SIG-M5 treated with dmso at 0.1 percent for 504 hours (cell line): Measurements from ENCODE around the gene STEAP3.

ENCODE experiments used
- DNase-seq: peaks from one replicate; lab custom pipeline; 2025; ENCODE audit not compliant: unreplicated experiment; lab: John Stamatoyannopoulos, UW

STEAP3 gene

GRCh38 chr2:119245841-119246230 lies 22.2 kb downstream of the STEAP3 start:
- DNase-seq, result no peak

GRCh38 chr2:119246884-119247843 lies 23.5 kb downstream of the STEAP3 start:
- DNase-seq, result no peak

DNA sequence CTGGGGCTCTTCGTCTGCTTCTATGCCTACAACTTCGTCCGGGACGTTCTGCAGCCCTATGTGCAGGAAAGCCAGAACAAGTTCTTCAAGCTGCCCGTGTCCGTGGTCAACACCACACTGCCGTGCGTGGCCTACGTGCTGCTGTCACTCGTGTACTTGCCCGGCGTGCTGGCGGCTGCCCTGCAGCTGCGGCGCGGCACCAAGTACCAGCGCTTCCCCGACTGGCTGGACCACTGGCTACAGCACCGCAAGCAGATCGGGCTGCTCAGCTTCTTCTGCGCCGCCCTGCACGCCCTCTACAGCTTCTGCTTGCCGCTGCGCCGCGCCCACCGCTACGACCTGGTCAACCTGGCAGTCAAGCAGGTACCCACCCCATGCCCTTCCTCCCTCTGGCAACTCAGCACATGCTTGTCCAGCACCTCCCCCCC lies 24.2 kb downstream of the STEAP3 start:
- no peak for DNase-seq

GRCh38 chr2:119248311-119248710 lies 24.7 kb downstream of the STEAP3 start:
- no peak for DNase-seq

GRCh38 chr2:119248751-119249150 lies 25.1 kb downstream of the STEAP3 start:
- DNase-seq, result no peak

GRCh38 chr2:119249311-119249710 lies 25.7 kb downstream of the STEAP3 start:
- DNase-seq, result no peak

DNA sequence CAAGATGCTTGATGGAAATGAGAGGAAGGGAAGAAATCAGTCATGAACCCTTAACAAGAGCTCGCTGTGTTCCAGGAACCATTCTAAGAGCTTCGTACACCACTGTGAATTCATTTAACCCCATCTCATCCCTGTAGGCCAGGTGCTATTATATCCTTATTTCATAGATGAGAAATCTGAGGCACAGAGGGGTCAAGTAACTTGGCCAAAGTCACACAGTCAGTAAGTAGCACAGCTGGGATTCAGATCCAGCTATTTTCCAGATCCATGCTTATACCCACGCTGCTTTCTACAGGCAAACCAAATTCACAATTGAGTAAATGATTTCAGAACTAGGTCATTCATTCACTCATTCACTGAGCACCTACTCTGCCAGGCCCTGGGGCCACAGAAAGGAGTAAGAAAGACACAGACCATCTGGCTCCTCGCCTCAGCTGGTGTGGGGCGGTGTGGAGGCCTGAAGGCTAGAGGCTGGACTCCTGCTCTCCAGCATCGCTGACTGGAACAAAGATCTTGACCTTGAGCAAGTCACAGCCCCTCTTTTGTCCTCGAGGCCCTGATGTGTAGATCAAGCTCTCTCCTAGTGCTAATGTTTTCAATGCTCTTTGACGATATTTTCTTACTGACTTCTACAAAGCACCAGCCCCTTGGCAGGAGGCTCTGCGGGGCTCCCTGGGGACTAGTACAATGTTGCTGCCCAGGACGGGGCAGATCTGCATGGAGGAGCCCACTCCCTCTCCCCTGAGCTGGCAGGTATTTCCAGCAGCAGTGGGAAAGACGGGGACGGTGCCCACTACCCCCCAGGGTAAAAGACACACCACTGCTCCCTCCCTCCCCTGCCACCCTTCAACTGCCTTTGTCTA lies 26.5 kb downstream of the STEAP3 start:
- no peak for DNase-seq

GRCh38 chr2:119250718-119251290 lies 27.2 kb downstream of the STEAP3 start:
- DNase-seq, result no peak

DNA sequence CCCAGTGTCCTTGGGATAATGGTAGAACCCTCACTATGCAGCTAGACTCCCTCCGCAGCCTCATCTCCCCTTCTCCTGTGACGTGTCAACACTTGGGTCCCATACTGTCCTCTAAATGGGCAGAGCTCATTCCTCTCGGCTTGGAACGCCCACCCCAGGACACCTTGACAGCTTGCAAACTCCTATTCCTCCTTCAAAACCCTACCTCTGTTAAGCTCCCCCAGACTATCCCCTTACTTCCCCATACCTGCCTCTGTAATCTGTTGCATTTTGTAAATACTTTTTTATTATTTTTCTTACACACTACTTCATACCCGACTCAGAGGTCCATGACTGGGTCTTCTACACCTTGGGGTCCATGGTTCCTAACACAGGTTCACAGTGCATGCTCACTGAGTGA lies 28.0 kb downstream of the STEAP3 start:
- no peak for DNase-seq

DNA sequence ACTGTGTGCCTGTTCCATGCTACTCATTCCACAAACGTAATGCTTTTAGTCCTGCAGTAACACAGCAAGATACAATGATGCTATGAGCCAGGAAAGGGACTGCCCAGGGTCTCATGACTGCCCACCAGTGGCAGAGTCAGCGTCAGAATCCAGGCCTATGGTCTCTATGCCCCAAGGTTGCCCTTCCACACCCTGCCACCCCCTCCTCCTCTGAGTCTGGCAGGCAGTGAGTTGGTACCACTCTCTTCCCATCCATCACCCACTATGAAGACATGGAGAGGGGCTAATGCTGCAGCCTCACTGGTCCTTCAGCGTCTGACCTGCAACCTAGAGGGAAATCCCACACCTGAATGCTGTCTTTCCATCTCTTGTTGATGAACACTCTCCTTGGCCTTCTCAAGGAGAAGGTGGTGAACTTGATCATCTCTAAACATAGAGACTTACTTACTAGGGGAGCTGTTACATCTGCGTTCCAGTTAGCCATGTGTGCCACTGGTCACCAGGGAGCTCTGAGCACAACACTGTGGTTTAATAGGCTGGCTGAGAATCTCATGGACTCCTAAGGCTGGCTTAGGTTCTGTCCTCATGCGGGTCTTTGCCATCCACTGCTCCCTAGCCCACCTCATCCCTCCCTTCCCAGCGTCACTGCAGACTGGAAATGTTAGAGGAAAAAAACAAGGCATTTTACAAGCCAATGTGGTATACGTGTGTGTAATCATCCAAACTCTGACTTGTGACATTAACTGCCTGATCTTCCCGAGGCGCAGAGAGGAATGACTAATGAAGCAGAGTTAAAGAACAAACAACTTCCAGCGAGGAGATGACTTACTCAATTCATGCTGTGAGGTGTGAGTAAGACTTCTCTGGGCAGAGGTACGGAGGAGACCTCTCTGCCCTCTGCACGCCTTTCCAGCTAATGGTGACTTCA lies 28.8 kb downstream of the STEAP3 start:
- DNase-seq, result no peak

- DNase-seq, result no peak
Observed at GRCh38 chr2:119253114-119253702, 29.6 kb downstream of the STEAP3 start.

DNA sequence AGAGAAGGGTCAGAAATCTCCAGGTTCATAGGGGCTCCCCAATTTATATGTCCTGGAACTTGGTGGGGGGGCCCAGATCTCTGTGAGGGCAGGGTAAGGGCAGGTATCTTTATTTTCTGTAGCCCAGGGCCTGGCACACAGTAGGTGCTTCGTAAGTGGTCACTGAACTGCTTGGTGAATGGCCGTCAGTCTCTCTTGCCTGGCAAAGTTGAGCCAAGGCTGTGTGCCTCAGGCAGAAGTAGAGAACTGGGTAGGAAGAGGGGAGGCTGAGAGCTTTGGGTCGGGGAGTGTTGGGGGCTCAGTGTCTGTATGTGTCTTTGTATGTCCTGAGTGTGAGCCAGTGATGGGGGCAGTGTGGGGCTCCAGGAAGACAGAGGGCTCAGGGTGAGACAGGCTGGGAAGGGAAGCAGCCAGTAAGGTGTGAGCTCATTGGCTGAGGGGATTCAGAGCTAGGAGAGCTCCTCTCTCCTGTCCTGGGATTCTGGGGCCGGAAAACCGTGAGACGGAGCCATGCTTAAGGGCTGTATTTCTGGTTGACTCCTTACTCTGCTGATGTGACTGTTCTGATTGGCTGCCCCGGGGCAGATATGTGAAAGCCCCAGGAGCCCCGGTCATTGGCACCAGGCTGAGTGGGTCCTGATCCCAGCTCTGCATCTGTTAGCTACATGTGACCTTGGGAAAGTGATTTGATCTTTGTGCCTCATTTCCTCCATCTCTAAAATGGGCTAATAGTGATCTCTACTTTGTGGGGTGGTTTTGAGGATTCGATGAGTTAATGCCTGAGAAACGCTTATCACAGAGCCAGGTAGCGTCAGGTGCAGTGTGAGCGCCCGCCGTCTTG lies 30.3 kb downstream of the STEAP3 start:
- no peak for DNase-seq

DNA sequence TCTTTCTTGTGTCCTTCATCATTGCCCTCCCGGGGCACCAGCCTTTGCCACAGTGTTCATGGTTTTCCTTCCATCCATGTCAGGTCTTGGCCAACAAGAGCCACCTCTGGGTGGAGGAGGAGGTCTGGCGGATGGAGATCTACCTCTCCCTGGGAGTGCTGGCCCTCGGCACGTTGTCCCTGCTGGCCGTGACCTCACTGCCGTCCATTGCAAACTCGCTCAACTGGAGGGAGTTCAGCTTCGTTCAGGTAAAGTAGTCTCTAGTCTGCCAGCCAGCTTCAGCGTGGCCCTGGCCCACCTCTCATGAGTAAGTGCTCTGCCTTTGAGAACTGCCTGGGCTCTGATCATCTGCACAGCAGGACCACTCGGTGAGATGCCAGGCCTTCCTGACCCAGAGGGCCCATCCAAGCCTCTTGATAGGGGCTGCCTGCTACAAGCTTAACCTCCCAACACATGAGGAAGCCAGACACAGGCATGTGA lies 31.0 kb downstream of the STEAP3 start:
- DNase-seq, result no peak

GRCh38 chr2:119255760-119256581 lies 32.3 kb downstream of the STEAP3 start:
- DNase-seq, result no peak

- no peak for DNase-seq
Observed at GRCh38 chr2:119256582-119256921, 32.9 kb downstream of the STEAP3 start.

DNA sequence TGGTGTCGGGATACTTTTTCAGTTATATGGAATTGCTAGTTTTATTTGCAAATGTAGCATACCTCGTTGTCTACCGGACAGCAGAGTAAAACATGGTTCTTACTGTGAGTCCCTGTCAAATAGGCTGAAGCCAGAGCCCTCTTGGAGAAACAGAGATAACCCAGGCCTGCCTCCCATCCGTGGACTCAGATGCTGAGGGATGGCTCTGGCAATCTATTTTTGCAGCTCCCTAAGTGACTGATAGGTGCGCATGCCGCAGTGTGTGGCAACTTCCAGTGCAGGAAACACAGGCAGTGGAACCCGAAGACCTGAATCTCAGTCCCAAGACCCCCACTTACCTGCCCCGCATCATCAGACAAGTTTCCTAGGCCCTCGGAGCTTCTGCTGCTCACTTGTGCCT lies 33.6 kb downstream of the STEAP3 start:
- no peak for DNase-seq

GRCh38 chr2:119259296-119259860 lies 35.7 kb downstream of the STEAP3 start:
- DNase-seq, result no peak
